Stimulated activated CD4-positive, alpha-beta T cell treated with anti-CD3 and anti-CD28 coated beads, TNF-alpha, amount 100 ng/mL, for 1 hour (primary cell): ENCODE data around the gene ZNF385D.

Experiments
- DNase-seq, 3 donors: peaks; one replicate each; pipeline ENCODE4 v3.0.0-alpha.2; 2020; ENCODE audit warnings: low read depth in 3 of 3, low spot score in 1 of 3

The ZNF385D gene

GRCh38 chr3:21750080-21750696, 822 bp downstream of the ZNF385D start:
- no peak for DNase-seq

GRCh38 chr3:21747966-21748555, 2.9 kb downstream of the ZNF385D start:
- DNase-seq: no peak

- no peak for DNase-seq
Measured at GRCh38 chr3:21747376-21747775, 3.6 kb downstream of the ZNF385D start.

- DNase-seq: no peak
Measured at GRCh38 chr3:21745966-21746365, 5.0 kb downstream of the ZNF385D start.

DNA sequence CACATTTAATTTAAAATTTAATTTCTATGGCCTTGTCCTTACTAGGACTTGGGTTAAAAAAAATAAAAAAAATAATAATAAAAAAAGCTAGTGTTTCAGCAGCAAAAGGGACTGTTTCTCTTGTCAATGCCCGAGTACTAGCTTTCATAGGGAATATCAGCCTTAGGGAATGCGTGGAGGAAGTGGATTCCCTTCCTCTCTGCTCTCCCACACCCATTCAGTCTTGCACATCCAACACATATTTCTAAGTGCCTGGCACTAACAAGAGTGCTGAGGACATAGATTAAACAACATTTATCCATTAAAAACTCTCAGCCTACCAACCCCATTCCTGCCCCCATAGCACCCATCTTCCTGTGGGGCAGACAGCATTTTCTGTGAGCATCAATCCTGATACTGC, 6.2 kb downstream of the ZNF385D start:
- DNase-seq: no peak

- no peak for DNase-seq
Measured at GRCh38 chr3:21738935-21739702, 11.9 kb downstream of the ZNF385D start.

DNA sequence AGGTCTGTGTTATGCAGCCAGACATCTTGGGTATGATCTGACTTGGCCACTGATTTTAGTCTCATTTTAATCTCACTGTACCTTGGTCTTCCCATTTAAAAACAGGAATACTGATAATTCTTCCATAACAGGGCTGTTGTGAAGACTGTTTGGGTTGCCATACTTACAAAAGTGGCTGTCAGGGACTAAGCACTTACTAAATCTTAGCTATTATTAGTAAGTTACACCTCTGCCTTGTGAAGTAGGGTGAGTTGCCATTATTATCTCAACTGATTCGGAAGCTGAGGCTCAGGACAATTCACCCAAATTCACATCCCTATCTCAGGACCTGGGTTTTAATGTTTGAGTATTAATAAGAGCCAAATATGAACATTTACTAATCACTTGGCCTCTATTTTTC, 12.7 kb downstream of the ZNF385D start:
- DNase-seq: no peak

GRCh38 chr3:21734746-21735145, 16.3 kb downstream of the ZNF385D start:
- DNase-seq: no peak

DNA sequence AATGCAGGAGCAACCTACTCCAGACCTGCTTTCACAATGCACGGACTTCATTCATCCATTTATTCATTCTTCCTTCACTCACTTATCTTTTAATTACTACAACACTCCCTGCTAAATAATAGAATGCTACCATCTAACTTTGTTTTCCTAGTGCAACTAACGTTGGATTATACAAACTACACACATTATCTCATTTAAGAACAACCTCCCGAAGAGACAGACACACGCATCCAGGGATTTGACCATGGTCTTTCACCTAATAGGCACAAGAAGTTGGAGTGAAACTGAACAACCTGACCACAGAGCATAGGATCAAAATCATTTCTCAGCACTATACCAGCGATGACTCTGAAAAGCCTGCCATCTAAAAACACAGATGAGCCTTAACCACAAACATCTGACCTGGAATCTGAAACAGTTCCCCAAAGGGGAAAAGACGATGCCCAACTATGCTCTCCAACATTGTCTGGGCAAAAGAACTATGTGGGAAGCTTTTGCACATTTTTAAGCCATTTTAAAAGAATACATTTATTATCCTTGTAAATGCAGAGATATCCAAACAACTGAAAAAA, 21.0 kb downstream of the ZNF385D start:
- DNase-seq: no peak

DNA sequence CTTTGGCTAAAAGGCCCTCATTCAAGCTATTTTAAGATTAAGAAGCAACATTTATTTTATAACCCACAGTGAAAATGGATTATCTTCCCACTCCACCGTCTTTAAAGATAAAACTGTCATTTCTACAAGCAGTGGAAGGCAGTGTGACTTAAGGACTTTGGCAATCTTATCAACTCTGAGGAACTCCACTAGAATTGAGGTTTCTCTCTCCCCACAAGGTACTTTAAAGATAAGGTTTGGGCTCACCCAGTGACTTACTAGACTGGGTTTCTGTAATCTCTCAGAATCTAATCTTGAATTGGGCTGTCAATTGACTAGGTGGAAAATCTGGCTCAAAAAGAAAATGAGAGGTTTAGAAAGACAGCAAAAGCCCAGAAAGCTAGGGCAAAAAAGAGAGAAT, 21.7 kb downstream of the ZNF385D start:
- no peak for DNase-seq

- DNase-seq: no peak
Measured at GRCh38 chr3:21722768-21723167, 28.2 kb downstream of the ZNF385D start.

DNA sequence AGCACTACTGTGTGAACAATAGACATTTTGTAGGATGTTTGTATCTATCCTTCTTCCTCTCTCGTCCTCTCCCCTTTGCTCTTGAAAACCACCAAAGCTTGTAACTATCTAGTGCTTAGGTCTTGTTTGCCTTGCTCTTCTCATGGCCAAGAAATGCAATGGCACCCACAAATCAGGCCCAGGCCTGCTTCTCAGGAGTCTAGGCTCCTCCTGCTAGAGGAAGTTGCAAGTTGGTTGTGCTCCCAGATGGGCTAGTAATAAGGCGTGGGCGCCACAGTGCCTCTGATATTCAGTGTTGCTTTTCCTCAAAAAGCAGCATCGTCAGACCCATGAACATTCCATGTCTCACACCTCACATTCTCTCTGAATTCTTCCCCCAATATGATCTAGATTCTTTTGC, 28.7 kb downstream of the ZNF385D start:
- DNase-seq: no peak

GRCh38 chr3:21718943-21719591, 31.9 kb downstream of the ZNF385D start:
- no peak for DNase-seq

GRCh38 chr3:21718161-21718765, 32.7 kb downstream of the ZNF385D start:
- DNase-seq: no peak

DNA sequence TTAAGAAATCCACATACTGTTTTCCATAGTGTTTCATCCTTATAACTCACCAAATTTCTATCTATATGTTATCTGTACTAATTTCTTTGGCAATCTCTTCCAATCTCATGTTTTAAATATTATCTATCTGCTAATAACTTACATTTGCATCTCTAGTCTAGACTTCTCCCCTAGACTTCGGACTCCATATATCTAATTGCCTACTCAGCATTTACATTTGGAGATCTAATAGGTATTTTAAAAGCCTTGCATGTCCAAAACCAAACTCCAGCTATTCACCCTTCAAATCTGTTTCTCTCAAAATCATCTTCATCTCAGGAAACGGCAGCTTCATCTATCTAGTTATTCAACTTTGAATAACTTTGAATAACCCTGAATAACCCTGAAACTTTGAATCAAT, 35.3 kb downstream of the ZNF385D start:
- no peak for DNase-seq

DNA sequence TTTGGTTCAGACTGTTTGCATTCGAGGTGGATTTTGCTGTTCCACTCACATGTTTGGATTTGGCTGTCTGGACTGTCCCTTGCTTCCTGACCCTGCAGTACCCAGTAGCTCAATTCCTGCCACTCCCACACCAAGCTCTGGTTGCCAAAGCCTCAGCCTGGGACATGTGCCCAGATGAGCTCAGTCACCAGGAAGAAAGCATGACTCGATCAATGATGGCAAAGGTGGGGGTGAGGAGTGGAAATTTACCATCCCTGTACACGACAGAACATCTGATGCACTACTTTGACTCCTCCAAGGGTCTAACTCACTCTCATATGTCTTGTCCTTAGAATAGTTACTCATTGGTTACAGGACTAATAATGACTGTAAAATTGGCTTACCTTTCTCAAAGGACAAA, 45.2 kb downstream of the ZNF385D start:
- DNase-seq: no peak

GRCh38 chr3:21704796-21705195, 46.2 kb downstream of the ZNF385D start:
- DNase-seq: no peak

DNA sequence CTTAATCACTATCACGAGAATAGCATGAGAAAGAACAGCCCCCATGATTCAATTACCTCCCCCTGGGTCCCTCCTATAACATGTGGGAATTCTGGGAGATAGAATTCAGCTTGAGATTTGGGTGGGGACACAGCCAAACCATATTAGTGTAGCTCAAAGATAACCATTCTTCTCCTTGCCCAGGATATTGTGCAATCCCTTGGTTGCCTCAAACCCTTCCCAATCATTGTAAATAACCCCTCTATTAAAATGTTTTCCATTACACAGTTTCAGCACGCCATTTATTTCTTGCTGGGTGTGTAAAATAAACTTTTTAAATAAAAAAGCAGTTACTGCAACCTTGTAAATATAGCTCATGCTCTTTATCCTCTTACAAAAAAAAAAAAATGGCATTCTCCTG, 47.7 kb downstream of the ZNF385D start:
- DNase-seq: no peak

DNA sequence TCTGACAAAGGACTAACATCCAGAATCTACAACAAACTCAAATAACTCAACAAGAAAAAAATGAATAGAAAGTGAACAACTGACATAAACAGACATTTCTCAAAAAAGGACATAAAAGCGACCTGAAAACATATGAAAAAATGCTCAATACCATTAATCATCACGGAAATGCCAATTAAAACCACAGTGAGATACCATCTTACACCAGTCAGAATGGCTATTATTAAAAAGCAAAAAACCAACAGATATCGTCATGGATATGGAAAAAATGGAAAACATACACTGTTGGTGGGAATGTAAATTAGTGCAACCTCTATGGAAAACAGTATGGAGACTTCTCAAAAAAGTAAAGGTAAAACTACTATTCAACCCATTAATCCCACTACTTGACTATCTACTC, 53.3 kb downstream of the ZNF385D start:
- no peak for DNase-seq

GRCh38 chr3:21694506-21694905, 56.5 kb downstream of the ZNF385D start:
- no peak for DNase-seq

DNA sequence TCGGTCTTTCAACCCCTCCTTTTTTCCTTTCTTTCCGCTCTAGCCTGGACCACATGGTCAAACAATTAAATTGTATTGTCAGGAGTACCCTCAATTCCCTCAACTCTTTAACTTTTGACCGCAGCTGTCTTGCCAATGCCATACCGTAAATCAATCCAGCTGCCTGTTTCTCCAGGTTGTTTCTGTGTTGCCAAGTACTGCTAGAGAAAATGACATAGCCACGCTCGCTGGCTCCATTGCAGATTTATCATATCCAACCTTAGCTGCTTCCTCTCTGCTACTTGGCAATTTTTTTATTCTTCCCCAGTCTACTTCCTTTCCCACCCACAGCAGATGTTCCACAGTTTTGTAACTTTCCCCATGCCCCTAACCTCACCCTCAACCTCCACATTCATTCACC, 60.0 kb downstream of the ZNF385D start:
- no peak for DNase-seq
